ENCODE measurements around the gene IL1RAPL1. TPM values are rescaled to one million over a fixed set of nuclear protein-coding genes. Genes with fewer than 3 reads are reported as not detected.

IL1RAPL1 gene
- total RNA-seq, 1 donor from 2014 or later, result not detected

GRCh38 chrX:28591542-28591941 is 4.3 kb downstream of the IL1RAPL1 start:
- no peak overlapping the region for H3K4me3 Mint-ChIP-seq
- H3K36me3 Mint-ChIP-seq (ENCODE audit: low read depth), result no peaks in the 10 kb centered on the region
- H3K27me3 Mint-ChIP-seq, result no peaks in the 10 kb centered on the region
- no peak for DNase-seq
- H3K9me3 Mint-ChIP-seq, result no peaks in the 10 kb centered on the region
- intact Hi-C loops (cut with micrococcal nuclease), result no loop called here
- H3K4me1 Mint-ChIP-seq, result no peaks in the 10 kb centered on the region
- no peak overlapping the region for H3K27ac Mint-ChIP-seq

- H3K4me3 Mint-ChIP-seq, result no peak overlapping the region
- DNase-seq, result no peak
- no peaks in the 10 kb centered on the region for H3K9me3 Mint-ChIP-seq
- no peaks in the 10 kb centered on the region for H3K36me3 Mint-ChIP-seq (ENCODE audit: low read depth)
- no peak overlapping the region for H3K27ac Mint-ChIP-seq
- intact Hi-C loops (cut with micrococcal nuclease), result no loop called here
- H3K27me3 Mint-ChIP-seq, result no peaks in the 10 kb centered on the region
- H3K4me1 Mint-ChIP-seq, result no peaks in the 10 kb centered on the region
Observed at GRCh38 chrX:28595346-28595745, 8.1 kb downstream of the IL1RAPL1 start.

DNA sequence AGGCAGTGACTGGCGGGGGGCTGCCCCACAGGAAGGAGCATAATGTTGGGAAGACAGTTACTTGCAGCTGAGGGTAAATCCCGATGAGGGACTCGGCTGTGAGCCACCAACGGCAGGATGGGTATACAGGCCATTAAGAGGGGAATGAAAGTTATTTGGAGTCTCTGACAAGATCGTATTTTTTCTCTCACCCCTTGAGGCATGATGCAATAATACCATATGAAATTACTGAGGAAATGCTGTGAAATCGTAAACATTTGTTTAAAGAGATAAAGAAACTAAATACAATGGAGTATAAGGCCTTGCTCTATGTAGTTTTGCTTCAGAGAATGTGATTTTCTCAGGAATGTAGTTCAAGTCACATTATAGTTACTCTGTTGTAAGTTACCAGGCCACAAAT is 12.7 kb downstream of the IL1RAPL1 start:
- Mint-ChIP-seq H3K27ac (no peak overlapping the region), H3K36me3 (ENCODE audit: low read depth) (no peaks in the 10 kb centered on the region), H3K27me3 (no peaks in the 10 kb centered on the region), H3K9me3 (no peaks in the 10 kb centered on the region), H3K4me3 (no peak overlapping the region), H3K4me1 (no peaks in the 10 kb centered on the region)
- intact Hi-C loops (cut with micrococcal nuclease), result no loop called here
- no peak for DNase-seq

GRCh38 chrX:28609003-28609402 is 21.8 kb downstream of the IL1RAPL1 start:
- intact Hi-C loops (cut with micrococcal nuclease), result no loop called here
- Mint-ChIP-seq H3K4me1 (no peaks in the 10 kb centered on the region), H3K27me3 (no peaks in the 10 kb centered on the region), H3K36me3 (ENCODE audit: low read depth) (no peaks in the 10 kb centered on the region), H3K9me3 (no peaks in the 10 kb centered on the region), H3K27ac (no peak overlapping the region), H3K4me3 (no peak overlapping the region)
- DNase-seq, result no peak

DNA sequence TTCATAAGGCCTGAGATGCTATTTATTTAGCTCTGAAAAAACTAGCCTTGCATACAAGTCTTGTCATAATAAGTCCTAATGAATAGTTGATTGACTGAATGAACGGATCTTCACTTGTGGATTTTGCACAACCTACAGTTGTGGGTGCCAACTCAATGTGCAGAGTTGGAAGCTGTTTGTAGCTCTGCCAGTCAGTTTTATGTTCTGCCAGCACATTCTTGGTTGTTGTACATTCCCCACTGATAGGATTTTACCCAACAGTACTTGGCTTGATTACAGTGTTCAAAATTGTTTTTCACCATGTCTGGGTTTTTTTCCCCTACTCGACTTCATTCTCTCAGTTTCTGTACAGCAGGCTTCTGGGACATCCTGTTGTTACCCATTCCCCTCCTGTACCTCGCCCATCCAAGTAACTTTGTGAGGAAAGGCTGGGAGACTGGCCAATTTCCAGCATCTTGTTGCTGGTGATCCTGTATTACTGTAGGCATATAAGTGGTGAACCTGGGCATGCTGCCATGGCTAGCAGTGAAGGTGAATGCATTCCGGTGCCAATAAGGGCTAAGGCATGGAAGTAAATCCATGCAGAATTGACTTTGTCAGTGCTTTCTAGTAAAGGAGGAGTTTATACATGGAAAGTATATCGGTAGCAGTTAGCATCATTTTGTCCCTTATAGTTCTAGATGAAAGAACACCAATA is 22.8 kb downstream of the IL1RAPL1 start:
- Mint-ChIP-seq H3K27ac (no peak overlapping the region), H3K4me1 (no peaks in the 10 kb centered on the region), H3K4me3 (no peak overlapping the region), H3K36me3 (ENCODE audit: low read depth) (no peaks in the 10 kb centered on the region), H3K9me3 (no peaks in the 10 kb centered on the region), H3K27me3 (no peaks in the 10 kb centered on the region)
- DNase-seq, result no peak
- intact Hi-C loops (cut with micrococcal nuclease), result no loop called here

- Mint-ChIP-seq H3K4me3 (no peak overlapping the region), H3K4me1 (no peaks in the 10 kb centered on the region), H3K9me3 (no peaks in the 10 kb centered on the region), H3K36me3 (ENCODE audit: low read depth) (no peaks in the 10 kb centered on the region), H3K27me3 (no peaks in the 10 kb centered on the region), H3K27ac (no peak overlapping the region)
- DNase-seq, result no peak
- intact Hi-C loops (cut with micrococcal nuclease), result no loop called here
Observed at GRCh38 chrX:28610746-28611145, 23.5 kb downstream of the IL1RAPL1 start.

GRCh38 chrX:28613558-28613957 is 26.3 kb downstream of the IL1RAPL1 start:
- H3K4me3 Mint-ChIP-seq, result no peak overlapping the region
- no peaks in the 10 kb centered on the region for H3K27me3 Mint-ChIP-seq
- H3K4me1 Mint-ChIP-seq, result no peaks in the 10 kb centered on the region
- no peak overlapping the region for H3K27ac Mint-ChIP-seq
- no peak for DNase-seq
- H3K9me3 Mint-ChIP-seq, result no peaks in the 10 kb centered on the region
- no peaks in the 10 kb centered on the region for H3K36me3 Mint-ChIP-seq (ENCODE audit: low read depth)
- intact Hi-C loops (cut with micrococcal nuclease), result no loop called here

- intact Hi-C loops (cut with micrococcal nuclease), result no loop called here
- Mint-ChIP-seq H3K9me3 (no peaks in the 10 kb centered on the region), H3K4me3 (no peak overlapping the region), H3K4me1 (no peaks in the 10 kb centered on the region), H3K27ac (no peak overlapping the region), H3K27me3 (no peaks in the 10 kb centered on the region), H3K36me3 (ENCODE audit: low read depth) (no peaks in the 10 kb centered on the region)
- no peak for DNase-seq
Observed at GRCh38 chrX:28625223-28625622, 38.0 kb downstream of the IL1RAPL1 start.

GRCh38 chrX:28626515-28626914 is 39.3 kb downstream of the IL1RAPL1 start:
- Mint-ChIP-seq H3K4me3 (no peak overlapping the region), H3K27me3 (no peaks in the 10 kb centered on the region), H3K36me3 (ENCODE audit: low read depth) (no peaks in the 10 kb centered on the region), H3K4me1 (no peaks in the 10 kb centered on the region), H3K9me3 (no peaks in the 10 kb centered on the region), H3K27ac (no peak overlapping the region)
- intact Hi-C loops (cut with micrococcal nuclease), result no loop called here
- DNase-seq, result no peak

- Mint-ChIP-seq H3K27me3 (no peaks in the 10 kb centered on the region), H3K4me3 (no peak overlapping the region), H3K36me3 (ENCODE audit: low read depth) (no peaks in the 10 kb centered on the region), H3K9me3 (no peaks in the 10 kb centered on the region), H3K27ac (no peak overlapping the region), H3K4me1 (no peaks in the 10 kb centered on the region)
- DNase-seq, result no peak
- intact Hi-C loops (cut with micrococcal nuclease), result no loop called here
Observed at GRCh38 chrX:28628120-28628519, 40.9 kb downstream of the IL1RAPL1 start.

- peaks cover 3% of the 10 kb centered on the region for H3K9me3 Mint-ChIP-seq
- no peak overlapping the region for H3K4me3 Mint-ChIP-seq
- intact Hi-C loops (cut with micrococcal nuclease), result no loop called here
- no peaks in the 10 kb centered on the region for H3K27me3 Mint-ChIP-seq
- DNase-seq, result no peak
- H3K27ac Mint-ChIP-seq, result no peak overlapping the region
- no peaks in the 10 kb centered on the region for H3K36me3 Mint-ChIP-seq (ENCODE audit: low read depth)
- H3K4me1 Mint-ChIP-seq, result no peaks in the 10 kb centered on the region
Observed at GRCh38 chrX:28638775-28639174, 51.5 kb downstream of the IL1RAPL1 start.

DNA sequence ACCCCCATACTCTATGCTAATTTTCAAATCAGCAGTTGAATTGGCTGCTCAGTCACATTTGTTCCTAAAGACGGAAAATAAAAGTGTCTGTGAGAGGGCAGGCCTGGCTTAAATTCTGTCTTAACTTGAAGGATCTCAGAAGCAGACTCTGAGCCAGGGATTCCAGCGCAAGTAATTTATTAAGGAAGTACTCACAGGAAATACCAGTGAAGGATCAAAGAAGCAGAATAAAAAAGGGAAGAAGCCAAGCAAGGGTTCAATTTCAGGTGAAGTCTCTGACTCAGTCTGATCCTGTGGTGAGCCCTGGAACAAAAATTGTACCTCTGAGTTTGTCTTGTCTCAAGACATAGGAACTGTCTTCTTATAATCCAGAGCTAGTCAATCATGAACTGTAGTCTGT is 52.2 kb downstream of the IL1RAPL1 start:
- Mint-ChIP-seq H3K9me3 (peaks cover 3% of the 10 kb centered on the region), H3K27me3 (no peaks in the 10 kb centered on the region), H3K27ac (no peak overlapping the region), H3K36me3 (ENCODE audit: low read depth) (no peaks in the 10 kb centered on the region), H3K4me1 (no peaks in the 10 kb centered on the region), H3K4me3 (no peak overlapping the region)
- intact Hi-C loops (cut with micrococcal nuclease), result no loop called here
- no peak for DNase-seq

GRCh38 chrX:28649541-28649940 is 62.3 kb downstream of the IL1RAPL1 start:
- Mint-ChIP-seq H3K9me3 (no peaks in the 10 kb centered on the region), H3K36me3 (ENCODE audit: low read depth) (no peaks in the 10 kb centered on the region), H3K4me3 (no peak overlapping the region), H3K27ac (no peak overlapping the region), H3K4me1 (no peaks in the 10 kb centered on the region), H3K27me3 (no peaks in the 10 kb centered on the region)
- DNase-seq, result no peak
- intact Hi-C loops (cut with micrococcal nuclease), result no loop called here

- Mint-ChIP-seq H3K36me3 (ENCODE audit: low read depth) (no peaks in the 10 kb centered on the region), H3K27me3 (no peaks in the 10 kb centered on the region), H3K4me1 (no peaks in the 10 kb centered on the region), H3K4me3 (no peak overlapping the region), H3K27ac (no peak overlapping the region), H3K9me3 (no peaks in the 10 kb centered on the region)
- no peak for DNase-seq
- intact Hi-C loops (cut with micrococcal nuclease), result no loop called here
Observed at GRCh38 chrX:28651186-28651585, 63.9 kb downstream of the IL1RAPL1 start.

DNA sequence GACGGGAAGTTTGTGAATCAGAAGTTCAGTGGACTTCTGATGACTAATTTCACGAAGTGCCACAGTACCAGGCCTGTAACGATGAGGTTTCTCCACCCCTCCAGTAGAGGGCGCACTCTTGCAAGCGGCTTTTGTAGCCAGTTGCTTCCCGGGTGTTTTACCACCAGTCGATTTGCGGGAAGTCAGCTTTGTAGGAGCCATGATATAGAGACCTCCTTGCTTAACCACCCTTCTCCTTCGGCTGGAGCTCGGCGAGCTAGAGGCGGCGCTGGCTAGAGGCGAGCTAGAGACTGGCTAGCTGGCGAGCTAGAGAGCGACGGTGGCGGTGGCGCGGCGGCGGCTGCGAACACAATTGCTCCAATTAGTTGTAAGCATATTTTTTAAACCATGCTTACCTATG is 72.0 kb downstream of the IL1RAPL1 start:
- Mint-ChIP-seq H3K27ac (no peak overlapping the region), H3K9me3 (no peaks in the 10 kb centered on the region), H3K4me3 (no peak overlapping the region), H3K36me3 (ENCODE audit: low read depth) (no peaks in the 10 kb centered on the region), H3K27me3 (no peaks in the 10 kb centered on the region), H3K4me1 (no peaks in the 10 kb centered on the region)
- no peak for DNase-seq
- intact Hi-C loops (cut with micrococcal nuclease), result no loop called here
